Transverse colon (tissue), 4 donors: ENCODE results near the gene UBQLN4. TPM values are rescaled to one million over a fixed set of nuclear protein-coding genes. Genes with fewer than 3 reads are reported as not detected.

ENCODE experiments used
- DNase-seq: peaks from one replicate; pipeline ENCODE4 v3.0.0-alpha.2; 2019
- H3K27ac ChIP-seq, 4 donors: fragments of 200-600 bp; sonication (generic); 2 replicates each; pipeline ENCODE4 v1.5.1; 2016 to 2018; ENCODE audit warnings: inconsistent platforms in 4 of 4
- H3K27me3 ChIP-seq: fragments of 200-600 bp; sonication (generic); 2 replicates; pipeline ENCODE4 v1.5.1; 2017; ENCODE audit warnings: inconsistent platforms
- H3K36me3 ChIP-seq, 4 donors: fragments of 200-600 bp; sonication (generic); 2 replicates each; pipeline ENCODE4 v1.5.1; 2017 to 2019; ENCODE audit warnings: inconsistent platforms in 4 of 4
- H3K4me1 ChIP-seq, 4 donors: fragments of 200-600 bp; sonication (generic); 2 replicates each; pipeline ENCODE4 v1.5.1; 2017 to 2020; ENCODE audit warnings: inconsistent platforms in 4 of 4
- H3K4me3 ChIP-seq, 4 donors: fragments of 200-600 bp; sonication (generic); 1 replicate in 1 of 4; 2 replicates in 3 of 4; pipeline versions ENCODE4 v1.5.1 to v1.6.1; 2017 to 2019; ENCODE audit warnings: inconsistent platforms in 4 of 4
- H3K9me3 ChIP-seq, 2 donors: fragments of 200-600 bp; sonication (generic); 2 replicates each; pipeline ENCODE4 v1.5.1; 2017 to 2019; ENCODE audit warnings: inconsistent platforms in 2 of 2
- CTCF ChIP-seq, 5 experiments: fragments of 200-600 bp in 3 of 5; fragments of 450-650 bp in 2 of 5; sonication (generic) in 3 of 5; IDR thresholded peaks; 1 replicate in 2 of 5; 2 replicates in 3 of 5; pipeline ENCODE4 v1.5.1; 2016 to 2017; ENCODE audit warnings: antibody characterized with exemption in 5 of 5, inconsistent platforms in 3 of 5, mild to moderate bottlenecking in 2 of 5, moderate library complexity in 1 of 5
- EP300 ChIP-seq: sonication (generic); formaldehyde crosslinking; IDR thresholded peaks from one replicate; pipeline ENCODE4 v1.6.1; 2017; ENCODE audit warnings: antibody characterized with exemption, low read depth
- POLR2A ChIP-seq: fragments of 450-650 bp; IDR thresholded peaks from one replicate; pipeline ENCODE4 v1.6.1; 2016; ENCODE audit warnings: antibody characterized with exemption, mild to moderate bottlenecking, moderate library complexity
- POLR2AphosphoS5 ChIP-seq, 3 donors: sonication (generic); formaldehyde crosslinking; IDR thresholded peaks; one replicate each; pipeline ENCODE4 v1.6.1; 2016; ENCODE audit warnings: antibody characterized with exemption in 3 of 3
- WGBS, 2 donors: methylation state at CpG; one replicate each; pipeline ENCODE4 v1.1.5; 2018; ENCODE audit warnings: low coverage in 1 of 2; 5-methylcytosine and 5-hydroxymethylcytosine counted together
- in situ Hi-C, 4 donors: fragments of 200-750 bp; cut with MboI; loops; one replicate each; pipeline versions ENCODE4 v1.15.0 to v1.15.1; 2017; ENCODE audit warnings: low sequenced_read_pairs in 3 of 4, low pct_ligation_motif_present in 1 of 4, low pct_unique_long_range_greater_than_20kb in 1 of 4
- intact Hi-C: fragments of 100-400 bp; cut with DNase I; formaldehyde crosslinking; loops from one replicate; pipeline ENCODE4 v1.15.1; 2023; ENCODE audit warnings: low total_unique reads
- total RNA-seq, 4 donors: library from RNA; depleted of rRNA; stranded (reverse); fragments of >200 nt; gene quantifications; one replicate each; pipeline ENCODE4 v1.1.0, GENCODE V29; 2016

The UBQLN4 gene
- total RNA-seq, 4 donors from 2014 or later = 7.9 to 21.3 (median 16.1) TPM

- Histone ChIP-seq H3K27ac (peak overlapping the region; percentile 57 to 97 (median 92)), H3K4me1 (peaks cover 43 to 82% (median 55%) of the 10 kb centered on the region in 4 donors)
- DNase-seq = peak; percentile 44
These were observed 46.8 kb upstream of the UBQLN4 start for GRCh38 chr1:156100205-156100995.

GRCh38 chr1:156099282-156099681, 45.7 kb upstream of the UBQLN4 start:
- Histone ChIP-seq H3K4me3 (no peak overlapping the region), H3K27me3 (no peaks in the 10 kb centered on the region), H3K36me3 (no peaks in the 10 kb centered on the region), H3K9me3 (no peaks in the 10 kb centered on the region), H3K27ac (peak overlapping the region in 1 of 4 donors; percentile 91), H3K4me1 (peaks cover 32 to 71% (median 44%) of the 10 kb centered on the region in 4 donors)
- TF ChIP-seq CTCF (IDR thresholded peaks at IDR 0.05) (no peak), POLR2AphosphoS5 (IDR thresholded peaks at IDR 0.05) (no peak), EP300 (no peak), POLR2A (no peak)
- DNase-seq = no peak
- intact Hi-C loops = no loop called here
- in situ Hi-C loops = loop anchor here (5.0 to 25.0 kb wide), 3 partner anchors 33 to 126 kb away; partner anchors contain the start of gene PMF1 (in 1 of the 4)
- 78 to 85% methylated on average over 3 of the region's 3 CpGs for WGBS, 2 donors

More at GRCh38 chr1:156100205-156100995, 46.8 kb upstream of the UBQLN4 start:
- in situ Hi-C loops (no loop called here), intact Hi-C loops (no loop called here)
- TF ChIP-seq POLR2A (no peak), POLR2AphosphoS5 (IDR thresholded peaks at IDR 0.05) (peak in 1 of 3 donors; percentile 12), CTCF (IDR thresholded peaks at IDR 0.05) (no peak), EP300 (no peak)
- H3K36me3 ChIP-seq = no peaks in the 10 kb centered on the region
- WGBS, 2 donors = 50 to 54% methylated on average over 4 of the region's 4 CpGs
- H3K9me3 ChIP-seq = no peaks in the 10 kb centered on the region
- H3K27me3 ChIP-seq = no peaks in the 10 kb centered on the region
- H3K4me3 ChIP-seq = no peak overlapping the region

DNA sequence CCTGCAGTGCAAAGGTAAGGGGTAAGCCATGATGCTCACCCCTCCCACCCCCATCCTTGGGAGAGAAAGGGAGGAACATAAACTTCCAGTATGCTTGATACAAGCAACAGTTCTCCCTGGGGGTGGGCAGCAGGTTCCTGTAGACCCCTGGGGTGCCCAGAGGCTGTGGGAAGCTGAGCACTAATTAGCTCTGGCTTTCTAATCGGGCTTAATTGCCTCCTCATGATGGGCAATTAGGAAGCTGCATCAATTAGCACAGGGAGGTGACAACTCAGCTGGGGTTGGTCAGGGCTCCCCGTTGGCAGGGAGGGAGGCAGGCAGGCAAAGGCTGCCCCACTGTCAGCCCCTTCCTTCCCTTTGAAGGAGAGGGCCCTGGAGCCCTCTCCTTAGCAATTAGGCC, 45.2 kb upstream of the UBQLN4 start:
- Histone ChIP-seq H3K36me3 (no peaks in the 10 kb centered on the region), H3K4me1 (peaks cover 27 to 66% (median 39%) of the 10 kb centered on the region in 4 donors), H3K27ac (no peak overlapping the region), H3K9me3 (no peaks in the 10 kb centered on the region), H3K27me3 (no peaks in the 10 kb centered on the region), H3K4me3 (no peak overlapping the region)
- in situ Hi-C loops (loop anchor here (5.0 to 25.0 kb wide), 3 partner anchors 34 to 126 kb away; partner anchors contain the start of gene PMF1 (in 1 of the 4)), intact Hi-C loops (no loop called here)
- no peak for DNase-seq
- 80% methylated on average over 2 of the region's 2 CpGs; no CpG with 5 or more reads in 1 of the 2 donors for WGBS, 2 donors
- TF ChIP-seq CTCF (IDR thresholded peaks at IDR 0.05) (no peak), EP300 (no peak), POLR2AphosphoS5 (IDR thresholded peaks at IDR 0.05) (no peak), POLR2A (no peak)

DNA sequence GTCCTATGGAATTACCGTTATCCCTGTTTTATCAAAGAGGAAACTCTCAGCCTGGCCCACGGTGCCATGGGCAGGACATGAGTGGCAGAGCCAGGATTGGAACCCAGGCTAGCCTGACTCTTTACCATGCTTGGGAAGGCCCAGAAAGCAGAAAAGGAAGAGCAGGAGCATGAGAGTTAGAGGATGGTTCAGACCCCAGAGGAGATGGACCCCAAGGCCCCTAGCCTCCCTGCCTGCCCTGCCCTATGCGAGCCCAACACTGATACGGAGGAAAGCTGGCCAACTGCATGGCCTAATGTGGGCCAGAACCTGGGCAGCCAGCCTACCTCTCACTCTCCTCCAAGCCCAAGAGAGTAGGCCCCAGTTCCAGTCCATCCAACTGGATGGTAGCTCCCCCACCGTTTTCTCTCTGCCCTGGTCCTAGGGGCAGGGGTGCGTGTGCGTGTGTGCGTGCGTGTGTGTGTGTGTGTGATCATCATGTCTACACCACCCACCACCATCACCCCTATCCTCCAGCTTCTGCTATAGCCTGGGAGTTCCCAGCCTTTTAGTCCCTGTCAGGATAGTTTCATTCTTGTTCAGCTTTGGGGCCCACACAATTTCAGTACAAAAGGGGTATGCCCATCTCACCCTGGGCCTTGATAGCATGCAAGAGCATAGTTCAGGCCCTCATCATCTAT, 44.0 kb upstream of the UBQLN4 start:
- peak overlapping the region; percentile 57 to 80 (median 77) for H3K27ac ChIP-seq
- no peaks in the 10 kb centered on the region for H3K9me3 ChIP-seq
- TF ChIP-seq EP300 = no peak
- no peak for TF ChIP-seq POLR2A
- no peak for TF ChIP-seq CTCF (IDR thresholded peaks at IDR 0.05)
- TF ChIP-seq POLR2AphosphoS5 (IDR thresholded peaks at IDR 0.05) = no peak
- no peak overlapping the region for H3K4me3 ChIP-seq
- no peaks in the 10 kb centered on the region for H3K27me3 ChIP-seq
- intact Hi-C loops = loop anchor here (2.0 kb wide), 1 partner anchor 33 kb away; no protein-coding TSS in a partner anchor
- H3K4me1 ChIP-seq = peaks cover 15 to 54% (median 28%) of the 10 kb centered on the region in 4 donors
- no peak for DNase-seq
- H3K36me3 ChIP-seq = no peaks in the 10 kb centered on the region
- in situ Hi-C loops = loop anchor here (5.0 to 25.0 kb wide), 3 partner anchors 35 to 127 kb away; partner anchors contain the start of gene PMF1 (in 1 of the 4)
- WGBS, 2 donors = 80% methylated on average over 2 to 9 of the region's 9 CpGs
